Coronary artery (tissue), 2 donors: ENCODE data around the gene KLHL12.
"Not testable (repeated sequence)": the region's sequence is repeated elsewhere in the genome, so short reads cannot be mapped to it uniquely, and the experiment has no call there.

Source experiments
- DNase-seq: peaks from one replicate; pipeline ENCODE4 v3.0.0-alpha.2; 2017; ENCODE audit warnings: low spot score
- H3K27ac ChIP-seq, 2 donors: fragments of 200-600 bp; sonication (generic); one replicate each; pipeline ENCODE4 v1.5.1; 2016 to 2019
- H3K4me3 ChIP-seq: fragments of 200-600 bp; sonication (generic); 2 replicates; pipeline ENCODE4 v1.5.1; 2016; ENCODE audit warnings: mild to moderate bottlenecking, moderate library complexity
- TF ChIP-seq, protein P1 (sequence below): fragments of 200-600 bp; sonication (generic); IDR thresholded peaks from one replicate; pipeline ENCODE4 v1.5.1; 2019; ENCODE audit warnings: antibody characterized with exemption

Gene KLHL12

DNA sequence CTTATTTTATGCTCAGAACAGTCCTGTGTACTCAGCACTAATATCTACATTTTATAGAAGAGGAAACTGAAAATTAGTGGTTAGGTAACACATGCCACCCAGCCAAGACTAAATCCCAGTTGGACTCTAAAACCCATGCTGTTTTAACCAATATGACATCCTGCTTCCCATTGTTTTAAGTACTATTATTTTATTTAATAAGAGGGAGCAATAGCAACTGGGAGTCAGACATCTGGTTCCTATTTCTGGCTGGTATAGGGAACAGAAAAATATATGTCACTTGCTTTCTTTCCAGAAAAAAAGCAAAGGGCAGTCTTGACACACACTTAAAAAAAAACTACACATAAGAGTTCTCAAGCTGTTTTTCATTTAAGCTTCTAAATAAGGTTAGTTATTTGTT lies 11.9 kb downstream of the KLHL12 start:
- TF ChIP-seq, protein P1, sequence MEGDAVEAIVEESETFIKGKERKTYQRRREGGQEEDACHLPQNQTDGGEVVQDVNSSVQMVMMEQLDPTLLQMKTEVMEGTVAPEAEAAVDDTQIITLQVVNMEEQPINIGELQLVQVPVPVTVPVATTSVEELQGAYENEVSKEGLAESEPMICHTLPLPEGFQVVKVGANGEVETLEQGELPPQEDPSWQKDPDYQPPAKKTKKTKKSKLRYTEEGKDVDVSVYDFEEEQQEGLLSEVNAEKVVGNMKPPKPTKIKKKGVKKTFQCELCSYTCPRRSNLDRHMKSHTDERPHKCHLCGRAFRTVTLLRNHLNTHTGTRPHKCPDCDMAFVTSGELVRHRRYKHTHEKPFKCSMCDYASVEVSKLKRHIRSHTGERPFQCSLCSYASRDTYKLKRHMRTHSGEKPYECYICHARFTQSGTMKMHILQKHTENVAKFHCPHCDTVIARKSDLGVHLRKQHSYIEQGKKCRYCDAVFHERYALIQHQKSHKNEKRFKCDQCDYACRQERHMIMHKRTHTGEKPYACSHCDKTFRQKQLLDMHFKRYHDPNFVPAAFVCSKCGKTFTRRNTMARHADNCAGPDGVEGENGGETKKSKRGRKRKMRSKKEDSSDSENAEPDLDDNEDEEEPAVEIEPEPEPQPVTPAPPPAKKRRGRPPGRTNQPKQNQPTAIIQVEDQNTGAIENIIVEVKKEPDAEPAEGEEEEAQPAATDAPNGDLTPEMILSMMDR = no peak

DNA sequence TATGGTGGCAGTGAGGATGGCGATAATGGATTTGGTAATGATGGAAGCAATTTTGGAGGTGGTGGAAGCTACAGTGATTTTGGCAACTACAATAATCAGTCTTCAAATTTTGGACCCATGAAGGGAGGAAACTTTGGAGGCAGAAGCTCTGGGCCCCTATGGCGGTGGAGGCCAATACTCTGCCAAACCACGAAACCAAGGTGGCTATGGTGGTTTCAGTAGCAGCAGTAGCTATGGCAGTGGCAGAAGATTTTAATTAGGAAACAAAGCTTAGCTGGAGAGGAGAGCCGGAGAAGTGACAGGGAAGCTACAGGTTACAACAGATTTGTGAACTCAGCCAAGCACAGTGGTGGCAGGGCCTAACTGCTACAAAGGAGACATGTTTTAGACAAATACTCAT lies 14.6 kb downstream of the KLHL12 start:
- not testable (repeated sequence) for DNase-seq, H3K27ac ChIP-seq, H3K4me3 ChIP-seq

More for the DNA sequence above, 11.9 kb downstream of the KLHL12 start:
- Histone ChIP-seq H3K4me3 (no peak overlapping the region), H3K27ac (no peak overlapping the region)
- DNase-seq = no peak

DNA sequence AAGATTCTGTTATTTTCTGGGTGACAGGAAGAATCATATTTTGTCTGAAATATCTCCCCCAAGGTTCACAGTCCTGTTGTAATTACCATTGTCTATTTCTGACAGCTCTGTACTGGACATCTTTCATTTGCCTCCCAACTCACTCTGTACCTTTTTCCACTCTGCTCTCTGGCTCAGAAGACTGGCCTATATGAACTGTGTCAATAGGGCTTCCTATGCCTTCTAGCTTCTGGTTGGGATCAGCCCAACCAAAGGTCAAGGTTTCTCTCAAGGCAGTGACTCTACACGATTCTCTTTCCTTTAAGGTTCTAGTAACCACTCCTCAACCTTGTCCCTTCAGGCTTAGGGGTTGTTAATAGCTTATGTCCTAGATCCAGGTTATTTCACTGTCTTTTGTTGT lies 17.5 kb downstream of the KLHL12 start:
- no peak overlapping the region for H3K4me3 ChIP-seq
- no peak overlapping the region for H3K27ac ChIP-seq
- no peak for DNase-seq
- TF ChIP-seq, protein P1 = no peak

DNA sequence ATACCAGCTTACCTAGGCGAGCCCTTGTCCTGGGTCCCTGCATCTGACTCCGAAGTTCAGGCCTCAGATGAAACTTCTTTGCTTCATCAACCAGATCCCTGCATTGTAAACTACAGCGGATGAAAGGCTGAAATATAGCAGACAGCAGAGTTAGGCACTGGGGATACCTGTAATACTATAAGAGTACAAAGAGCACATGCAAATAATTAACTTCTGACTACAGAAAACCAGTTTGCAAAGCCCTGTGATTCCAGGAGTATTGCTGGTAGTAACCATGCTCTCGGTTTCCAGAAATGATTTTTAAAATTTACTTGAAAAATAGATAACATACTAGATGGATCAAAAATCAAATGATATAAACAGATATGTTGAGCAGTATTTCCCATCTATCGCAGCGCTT lies 18.0 kb downstream of the KLHL12 start:
- DNase-seq = no peak
- TF ChIP-seq, protein P1 = no peak

DNA sequence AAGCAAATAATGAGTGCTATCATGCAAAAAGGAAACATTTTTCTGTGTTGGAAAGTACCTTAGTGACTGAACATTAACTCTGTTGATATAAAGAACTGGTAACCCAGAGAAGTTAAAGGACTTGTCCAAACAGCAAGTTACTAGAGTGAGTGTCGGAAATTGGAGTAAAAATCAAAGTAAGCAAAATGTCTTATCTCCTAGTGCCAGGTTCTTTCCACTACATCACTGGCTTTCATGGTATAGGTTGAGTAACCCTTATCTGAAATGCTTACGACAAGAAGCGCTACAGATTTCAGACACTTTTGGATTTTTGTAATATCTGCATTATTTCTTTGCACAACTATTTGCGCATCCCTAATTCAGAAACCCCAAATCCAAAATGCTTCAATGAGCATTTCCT lies 21.7 kb downstream of the KLHL12 start:
- DNase-seq = no peak
- Histone ChIP-seq H3K27ac (no peak overlapping the region), H3K4me3 (no peak overlapping the region)
- TF ChIP-seq, protein P1 = no peak

More for the DNA sequence above, 18.0 kb downstream of the KLHL12 start:
- no peak overlapping the region for H3K4me3 ChIP-seq
- no peak overlapping the region for H3K27ac ChIP-seq

DNA sequence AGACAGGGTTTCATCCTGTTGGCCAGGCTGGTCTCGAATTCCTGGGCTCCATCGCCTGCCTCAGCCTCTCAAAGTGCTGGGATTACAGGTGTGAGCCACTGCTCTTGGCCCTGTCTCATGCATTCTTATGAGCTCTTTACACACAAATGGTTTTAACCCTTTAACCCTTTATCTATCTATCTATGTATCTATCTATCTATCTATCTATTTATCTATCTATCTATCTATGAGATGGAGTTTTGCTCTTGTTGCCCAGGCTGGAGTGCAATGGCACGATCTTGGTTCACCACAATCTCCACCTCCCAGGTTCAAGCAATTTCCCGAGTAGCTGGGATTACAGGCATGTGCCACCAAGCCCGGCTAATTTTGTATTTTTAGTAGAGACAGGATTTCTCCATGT lies 23.2 kb downstream of the KLHL12 start:
- not testable (repeated sequence) for H3K4me3 ChIP-seq, DNase-seq, H3K27ac ChIP-seq

DNA sequence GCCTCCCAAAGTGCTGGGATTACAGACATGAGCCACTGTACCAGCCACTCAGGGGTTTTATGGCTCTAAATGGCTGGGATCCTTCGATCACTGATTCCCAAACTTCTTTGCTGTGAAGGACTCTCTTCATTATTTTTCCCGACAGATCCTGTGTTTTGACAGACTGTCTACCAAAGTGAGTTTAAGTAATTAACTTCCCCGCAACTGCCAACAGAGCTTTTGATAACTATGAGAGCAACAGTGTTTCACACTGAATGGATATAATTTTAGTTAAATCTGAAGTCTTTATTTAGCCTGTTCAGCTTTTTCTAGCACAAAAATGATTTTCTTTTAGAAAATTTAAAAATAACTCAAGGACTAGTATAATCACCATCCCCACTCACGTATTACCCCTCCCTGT lies 25.5 kb downstream of the KLHL12 start:
- no peak overlapping the region for H3K27ac ChIP-seq
- TF ChIP-seq, protein P1 = no peak

DNA sequence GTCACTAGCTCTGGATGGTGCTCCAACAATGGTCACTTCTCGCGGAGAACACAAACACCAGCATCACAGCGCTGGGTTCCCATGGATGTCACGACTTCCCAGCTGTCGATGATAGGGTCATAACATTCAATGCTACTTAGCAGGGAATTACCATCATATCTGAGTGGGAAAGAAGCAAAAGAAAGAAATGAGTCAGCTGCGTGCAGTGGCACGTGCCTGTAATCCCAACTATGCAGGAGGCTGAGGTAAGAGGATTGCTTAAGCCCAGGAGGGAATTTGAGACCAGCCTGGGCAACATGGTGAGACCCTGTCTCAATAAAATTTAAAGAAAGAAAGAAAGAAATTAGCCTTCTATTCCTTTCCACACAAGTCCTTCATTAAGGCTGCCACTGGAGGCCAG lies 34.5 kb downstream of the KLHL12 start:
- TF ChIP-seq, protein P1 = no peak
- no peak overlapping the region for H3K27ac ChIP-seq
- no peak overlapping the region for H3K4me3 ChIP-seq
- DNase-seq = no peak

More for the DNA sequence above, 25.5 kb downstream of the KLHL12 start:
- no peak overlapping the region for H3K4me3 ChIP-seq
- DNase-seq = no peak
